ENCODE measurements around the gene EYA3.

- no peak for TF ChIP-seq CTCF (conservative IDR thresholded peaks at IDR 0.05 in 1 of 2, IDR thresholded peaks at IDR 0.05 in 1 of 2; ENCODE audit: extremely low read depth in 1 of 2, insufficient read depth in 1 of 2, low read depth in 1 of 2, low read length in 2 of 2)
- TF ChIP-seq EZH2 (IDR thresholded peaks at IDR 0.05; ENCODE audit: borderline replicate concordance, low read length), result no peak
Observed at GRCh38 chr1:28078680-28079626, 9.5 kb downstream of the EYA3 start.

Measured in mammary epithelial cell (primary cell).